ENCODE results near the gene SCUBE1.

Gene SCUBE1

DNA sequence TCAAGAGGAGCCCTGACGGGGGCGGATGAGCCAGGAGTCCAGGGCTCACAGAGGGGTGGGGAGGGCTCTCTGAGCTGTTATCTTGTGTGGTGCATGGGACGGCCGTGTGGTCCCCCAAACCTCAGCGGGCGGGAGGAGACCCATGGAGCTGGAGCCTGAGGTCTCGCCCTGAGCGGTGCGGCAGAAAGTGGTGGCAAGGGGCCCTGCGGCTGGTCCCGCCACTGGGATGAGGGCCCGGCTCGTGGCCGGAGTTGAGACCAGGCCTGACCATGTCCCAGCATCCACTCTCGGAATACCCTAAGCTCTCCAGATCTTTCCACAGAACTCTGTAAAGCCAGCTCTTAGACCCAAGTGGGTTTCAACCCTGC lies 133.7 kb downstream of the SCUBE1 start:
- DNase-seq = no peak

- DNase-seq = no peak
Measured at GRCh38 chr22:43208703-43209522, 134.3 kb downstream of the SCUBE1 start.

GRCh38 chr22:43207849-43208702 lies 135.1 kb downstream of the SCUBE1 start:
- no peak for DNase-seq

DNA sequence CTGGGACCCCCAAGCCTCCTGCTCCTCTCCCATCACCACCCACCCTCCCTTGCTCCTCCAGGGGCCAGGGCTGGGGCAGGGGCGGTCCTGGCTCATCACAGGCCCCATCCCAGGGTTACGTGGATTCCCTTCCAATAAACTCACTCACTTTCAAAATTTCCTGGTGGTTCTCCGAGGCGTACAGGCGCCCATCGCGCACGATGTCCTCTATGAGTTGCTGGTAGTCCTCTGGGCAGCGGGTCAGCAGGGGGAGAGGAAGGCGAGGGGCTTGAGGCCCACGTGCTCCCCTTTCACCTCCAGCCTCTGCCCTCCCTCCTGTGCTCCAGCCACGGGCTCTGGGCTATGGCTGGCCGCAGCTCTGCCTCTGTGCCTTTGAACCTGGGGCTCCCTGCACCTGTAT lies 135.8 kb downstream of the SCUBE1 start:
- no peak for DNase-seq

DNA sequence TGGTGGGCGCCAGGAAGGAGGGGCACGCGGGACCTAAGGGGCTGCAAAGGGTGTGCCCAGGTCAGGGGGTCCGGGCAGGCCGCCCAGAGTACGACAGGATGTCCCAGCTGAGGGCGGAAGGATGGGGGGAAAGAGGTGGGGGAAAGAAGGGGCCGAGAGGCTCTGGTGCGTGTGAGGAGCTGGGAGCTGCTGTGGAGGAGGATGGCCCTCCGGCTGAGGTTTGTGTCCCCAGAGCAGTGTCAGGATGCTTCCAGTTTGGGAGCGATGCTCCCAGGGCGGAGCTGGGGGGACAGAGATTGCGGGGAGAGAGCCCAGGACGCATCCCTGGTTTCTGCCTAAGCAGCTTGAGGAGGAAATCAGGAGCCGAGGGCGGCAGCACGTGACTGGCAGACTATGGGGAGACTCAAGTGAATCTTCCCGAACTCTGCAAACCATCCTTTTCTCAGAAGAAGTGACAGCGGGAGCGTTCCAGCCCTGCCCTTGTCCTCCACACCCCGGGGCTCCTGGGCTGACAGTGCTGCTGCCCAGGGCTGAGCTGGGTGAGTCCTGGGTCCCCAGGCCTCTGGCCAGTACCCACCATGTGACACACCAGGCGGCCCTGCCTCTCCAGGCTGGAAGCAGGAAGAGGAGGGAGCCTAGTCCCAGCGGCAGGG lies 136.5 kb downstream of the SCUBE1 start:
- DNase-seq = no peak

GRCh38 chr22:43205748-43206508 lies 137.2 kb downstream of the SCUBE1 start:
- no peak for DNase-seq

DNA sequence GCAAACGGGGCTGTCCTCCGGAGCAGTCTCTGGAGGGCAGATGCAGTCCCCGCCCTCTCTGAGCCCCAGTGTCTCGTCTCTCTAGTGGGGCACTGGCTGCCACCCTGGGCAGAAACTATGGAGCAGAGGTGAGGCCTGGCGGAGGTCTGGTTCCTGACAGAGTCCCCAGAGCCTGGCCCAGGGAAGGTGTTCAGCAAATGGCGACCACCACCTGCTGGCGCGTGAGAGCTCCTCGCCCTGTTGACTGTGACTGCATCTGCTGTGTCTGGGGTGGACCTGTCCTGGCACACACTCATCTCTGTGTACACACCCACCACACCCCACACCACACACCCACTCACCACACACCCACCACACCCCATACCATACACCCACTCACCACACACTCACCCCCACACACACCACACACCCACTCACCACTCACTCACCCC lies 137.9 kb downstream of the SCUBE1 start:
- no peak for DNase-seq

DNA sequence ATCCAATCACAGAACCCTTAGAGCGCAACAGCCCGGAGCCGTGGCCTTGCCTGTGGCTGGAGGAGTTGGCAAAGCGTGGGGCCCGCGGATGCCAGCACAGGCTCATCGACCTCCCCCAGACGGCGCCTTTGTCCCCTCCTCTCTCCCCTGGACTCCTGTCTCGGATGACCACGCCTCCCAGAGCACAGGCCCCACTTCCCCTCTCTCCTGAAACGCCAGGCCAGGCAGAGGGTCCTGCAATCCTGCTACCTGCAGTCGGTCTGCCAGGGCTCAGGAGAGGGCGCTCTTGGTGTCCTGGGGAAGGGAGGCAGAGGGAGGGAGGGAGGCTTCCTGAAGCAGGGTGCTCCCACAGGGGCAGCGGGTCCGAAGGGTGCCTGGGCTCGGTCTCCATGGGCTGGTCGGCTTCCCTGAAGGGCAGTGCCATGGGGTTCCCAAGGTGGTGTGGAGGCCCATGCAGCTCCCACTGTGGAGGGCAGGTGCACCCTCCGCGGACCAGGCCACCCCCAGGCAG lies 139.6 kb downstream of the SCUBE1 start:
- no peak for DNase-seq

- no peak for DNase-seq
Measured at GRCh38 chr22:43202756-43203410, 140.3 kb downstream of the SCUBE1 start.

DNA sequence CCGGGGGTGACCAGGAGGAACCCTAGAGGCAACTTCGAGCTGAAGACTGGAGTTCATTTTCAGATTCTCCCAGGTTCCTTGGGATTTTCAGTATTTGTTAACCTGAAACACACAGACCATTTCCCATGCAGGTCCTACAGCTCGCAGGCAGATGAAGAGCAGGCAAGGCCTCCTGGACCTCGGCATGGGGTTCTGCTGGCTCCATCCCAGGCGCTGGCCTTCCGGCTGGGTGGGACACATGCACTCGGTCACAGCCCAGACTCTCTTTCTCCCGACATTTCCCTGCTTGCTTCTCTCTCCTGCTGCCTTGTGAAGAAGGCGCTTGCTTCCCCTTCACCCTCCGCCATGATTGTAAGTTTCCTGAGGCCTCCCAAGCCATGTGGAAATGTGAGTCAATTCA lies 140.8 kb downstream of the SCUBE1 start:
- DNase-seq = no peak

DNA sequence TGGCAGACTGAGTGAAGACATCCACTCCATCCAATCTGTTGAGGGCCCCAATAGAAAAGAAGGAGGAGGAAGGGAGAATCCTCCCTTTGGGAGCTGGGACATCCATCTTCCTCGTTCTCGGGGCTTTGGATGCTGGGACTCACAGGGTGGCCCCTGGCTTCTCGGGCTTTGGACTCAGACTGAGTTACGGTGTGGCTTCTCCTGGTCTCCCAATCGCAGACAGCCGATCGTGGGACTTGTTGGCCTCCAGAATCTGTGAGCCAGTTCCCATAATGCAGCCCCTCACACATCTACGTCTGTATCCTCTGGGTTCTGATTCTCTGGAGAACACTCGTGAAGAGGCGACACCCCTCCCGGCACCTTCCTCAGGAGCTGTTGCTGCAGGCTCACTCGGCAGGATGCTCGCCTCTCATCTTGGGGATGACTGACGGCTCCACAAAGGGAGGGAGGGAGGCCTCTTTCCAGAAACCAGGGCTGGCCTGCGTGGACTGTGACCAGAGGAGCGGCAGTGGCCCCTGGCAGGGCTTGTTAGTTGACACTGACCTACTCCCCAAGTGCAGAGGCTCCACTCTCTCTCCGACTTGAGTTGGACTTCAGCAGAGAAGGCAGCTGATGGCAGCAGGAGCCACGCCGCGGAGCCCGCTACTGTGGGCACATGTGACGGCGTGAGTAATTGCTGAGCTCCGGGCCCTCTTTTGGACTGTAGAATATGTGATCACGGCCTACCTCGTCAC lies 141.5 kb downstream of the SCUBE1 start:
- no peak for DNase-seq

DNA sequence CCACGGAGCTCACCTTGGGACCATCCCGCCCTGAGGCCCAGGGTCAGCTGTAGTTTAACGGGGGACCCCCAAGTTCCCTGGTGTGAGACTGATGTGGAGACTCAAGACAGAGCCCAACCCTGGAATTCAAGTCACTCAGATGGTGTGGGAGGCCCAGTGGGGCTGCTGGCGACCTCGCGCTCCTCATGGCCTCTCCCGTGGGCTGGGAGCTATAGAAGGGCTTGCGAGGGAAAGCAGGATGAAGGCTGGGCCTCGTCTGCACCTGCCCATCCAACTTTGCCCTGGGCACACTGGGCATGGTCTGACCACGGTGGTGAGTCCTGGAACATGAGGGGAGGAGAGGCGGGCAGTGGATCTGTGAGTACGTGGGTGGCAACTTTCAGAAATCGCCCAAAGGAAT lies 142.6 kb downstream of the SCUBE1 start:
- DNase-seq = no peak

GRCh38 chr22:43200031-43200430 lies 143.1 kb downstream of the SCUBE1 start:
- DNase-seq = no peak

GRCh38 chr22:43199541-43199940 lies 143.6 kb downstream of the SCUBE1 start:
- no peak for DNase-seq

- no peak for DNase-seq
Measured at GRCh38 chr22:43198936-43199335, 144.2 kb downstream of the SCUBE1 start.

DNA sequence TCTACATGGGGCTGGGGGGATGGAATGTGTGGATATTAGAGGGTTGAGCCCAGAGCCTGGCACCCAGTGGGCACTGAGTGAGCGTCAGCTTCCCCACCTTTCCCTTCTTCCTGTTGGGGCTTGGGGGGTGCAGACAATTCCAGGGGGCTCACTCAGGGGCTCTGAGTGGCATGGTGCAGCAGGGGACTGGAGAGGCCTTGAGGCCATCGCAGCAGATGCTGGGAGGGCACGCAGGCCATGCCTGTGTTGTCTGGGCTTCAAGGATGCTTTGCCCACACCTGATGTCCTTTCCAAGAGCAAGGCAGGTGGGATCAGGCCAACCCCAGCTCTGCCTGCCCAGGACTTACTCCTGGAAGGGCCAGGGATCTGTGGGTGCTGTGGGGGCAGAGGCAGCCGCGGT lies 145.0 kb downstream of the SCUBE1 start:
- no peak for DNase-seq

GRCh38 chr22:43197271-43197941 lies 145.8 kb downstream of the SCUBE1 start:
- DNase-seq = peak; percentile 69

DNA sequence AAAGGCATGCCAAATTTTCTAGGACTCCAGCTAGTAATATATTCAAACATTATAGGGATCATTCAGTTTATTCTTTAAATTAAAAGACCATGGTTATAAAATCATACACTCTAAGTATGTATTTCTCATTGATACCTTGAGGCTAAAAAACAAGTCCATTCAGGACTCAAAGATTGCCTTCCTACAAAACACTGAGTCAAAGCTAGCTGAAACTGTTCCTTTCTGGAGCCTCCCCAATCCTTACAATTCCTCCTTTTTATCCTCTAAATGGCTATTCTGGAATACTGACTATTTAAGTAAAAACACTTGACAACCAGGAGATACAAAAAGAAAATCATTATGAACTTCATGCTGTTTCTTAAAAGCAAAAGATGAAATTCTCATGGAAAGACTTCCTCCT lies 151.3 kb downstream of the SCUBE1 start:
- DNase-seq = no peak

- no peak for DNase-seq
Measured at GRCh38 chr22:43188829-43189545, 154.2 kb downstream of the SCUBE1 start.

All from MV-4-11 (cell line).